HG03520 (cell line): ENCODE data around the gene CPT1C.

Experiments
- ATAC-seq: cut with Tn5 transposase; IDR thresholded peaks from one replicate; pipeline ENCODE4 v1.9.1; 2021; ENCODE audit warnings: mild to moderate bottlenecking, moderate library complexity; ENCODE audit not compliant: unreplicated experiment

CPT1C gene

GRCh38 chr19:49660338-49660961, 30.5 kb upstream of the CPT1C start:
- no peak for ATAC-seq

GRCh38 chr19:49662011-49662410, 28.9 kb upstream of the CPT1C start:
- no peak for ATAC-seq

- ATAC-seq = no peak
Measured at GRCh38 chr19:49663224-49663623, 27.7 kb upstream of the CPT1C start.

DNA sequence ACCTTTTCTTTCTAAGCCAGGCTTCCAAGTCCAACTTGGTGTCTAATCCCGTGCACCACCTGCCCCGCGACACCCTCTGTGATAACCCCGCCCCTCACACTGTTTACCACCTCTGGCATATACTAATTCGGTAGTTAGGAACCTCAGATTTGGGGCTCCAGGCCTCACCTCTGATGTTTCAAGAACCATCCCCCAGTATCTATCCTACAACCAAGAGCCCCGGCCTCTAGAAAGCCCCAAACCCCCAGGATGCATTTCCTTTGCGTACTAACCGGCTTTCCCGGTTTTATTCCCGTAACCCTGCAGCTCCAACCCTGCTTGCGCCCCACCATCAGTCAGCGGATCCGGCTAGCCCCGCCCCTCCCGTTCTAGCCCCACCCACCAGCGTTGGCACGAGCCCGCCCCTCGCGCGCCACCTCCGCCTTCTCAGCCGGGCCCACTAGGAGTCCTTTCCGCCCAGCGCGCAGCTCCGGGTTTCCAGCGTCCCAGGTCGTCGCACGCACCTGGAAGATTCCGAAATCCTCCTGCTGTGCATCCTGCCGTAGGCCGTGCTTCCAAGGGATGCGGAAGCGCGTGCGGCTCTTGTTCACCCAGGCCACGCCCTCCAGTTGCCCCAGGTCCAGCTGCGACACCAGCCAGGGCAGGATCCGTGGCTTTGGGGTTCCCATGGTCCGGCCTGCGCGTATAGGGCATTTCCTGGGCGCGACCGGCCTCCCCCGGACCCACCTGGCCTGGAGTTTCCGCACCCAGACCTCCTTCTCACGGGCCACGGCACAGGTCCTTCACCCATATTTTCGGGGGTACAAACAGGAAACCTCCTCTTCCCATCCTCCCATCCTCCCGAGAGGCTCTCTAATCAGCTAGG, 26.5 kb upstream of the CPT1C start:
- ATAC-seq = no peak

DNA sequence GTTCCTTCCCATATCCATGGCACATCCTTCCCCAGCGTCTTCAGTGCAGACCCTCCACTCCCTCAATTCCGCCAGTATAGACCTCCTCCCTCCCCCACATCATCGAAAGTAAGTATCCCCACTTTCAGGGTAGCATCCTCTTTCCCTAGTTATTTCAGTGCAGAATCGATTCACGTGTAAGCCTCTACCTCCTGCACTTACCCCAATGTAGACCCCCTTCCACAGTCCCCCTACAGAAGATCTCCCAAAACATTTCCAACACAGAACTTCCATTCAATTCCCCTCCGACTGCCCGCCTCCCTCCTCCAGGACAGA, 25.9 kb upstream of the CPT1C start:
- ATAC-seq = no peak

DNA sequence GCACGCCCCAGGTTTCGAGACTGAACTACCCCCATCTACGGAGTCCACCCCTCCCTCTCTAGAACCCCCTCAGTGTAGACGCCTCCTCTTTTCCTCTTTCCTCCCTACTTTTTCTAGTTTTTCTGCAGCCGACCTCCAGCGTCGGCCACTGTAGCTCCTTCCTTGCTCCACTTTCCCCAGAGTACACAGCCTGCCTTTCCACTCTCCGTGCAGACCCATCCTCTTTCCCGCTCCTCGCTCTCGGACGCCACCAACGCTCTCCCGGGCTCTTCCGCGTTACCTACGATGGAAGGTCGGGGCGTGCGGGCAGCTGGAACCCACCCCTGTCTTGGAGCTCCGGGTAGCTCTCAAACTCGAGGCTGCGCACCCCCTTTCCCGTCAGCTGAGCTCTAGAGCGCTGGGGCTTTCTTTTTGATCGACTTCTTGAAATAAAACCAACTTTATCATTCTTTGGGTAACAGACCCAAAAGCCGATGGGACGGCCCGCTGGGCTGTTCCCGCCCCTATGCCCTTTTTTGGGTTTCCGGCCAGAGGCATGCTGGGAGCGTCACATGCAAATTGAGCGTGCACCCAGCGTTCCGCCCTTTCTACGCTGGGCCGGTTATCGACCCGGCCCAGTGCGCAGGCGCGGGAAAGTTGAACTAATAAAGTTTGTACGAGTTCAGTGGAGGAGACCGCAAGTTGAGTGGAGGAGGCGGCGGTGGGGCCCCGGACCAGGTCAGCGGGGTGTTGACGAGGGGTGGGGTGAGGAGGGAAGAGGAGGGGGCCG, 25.4 kb upstream of the CPT1C start, which contains the start of the genes BCL2L12 and IRF3:
Gene BCL2L12, plus strand, starts transcription at position 583 of the 769 bp plus-strand sequence. CDS start 760 bp downstream, outside the sequence.
Gene IRF3, minus strand, starts transcription at position 507 of the 769 bp plus-strand sequence. CDS start 1,019 bp downstream, outside the sequence.
- peak; percentile 87 for ATAC-seq

DNA sequence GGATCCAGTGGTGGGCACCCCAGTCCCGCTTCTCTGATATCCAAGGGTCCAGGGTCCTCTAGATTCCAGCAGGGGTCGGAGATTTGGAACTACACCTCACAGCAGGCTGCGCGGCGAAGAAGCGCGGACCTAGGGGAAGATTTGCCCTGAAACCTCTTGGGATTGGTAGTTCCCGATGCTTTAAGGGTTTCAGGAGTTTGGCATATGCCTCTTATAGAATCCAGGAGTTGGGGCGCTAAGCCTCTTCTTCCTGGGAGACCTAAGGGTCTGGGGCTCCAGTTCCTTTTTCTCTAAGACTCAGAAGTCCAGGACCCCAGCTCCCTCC, 24.8 kb upstream of the CPT1C start:
- ATAC-seq = no peak

DNA sequence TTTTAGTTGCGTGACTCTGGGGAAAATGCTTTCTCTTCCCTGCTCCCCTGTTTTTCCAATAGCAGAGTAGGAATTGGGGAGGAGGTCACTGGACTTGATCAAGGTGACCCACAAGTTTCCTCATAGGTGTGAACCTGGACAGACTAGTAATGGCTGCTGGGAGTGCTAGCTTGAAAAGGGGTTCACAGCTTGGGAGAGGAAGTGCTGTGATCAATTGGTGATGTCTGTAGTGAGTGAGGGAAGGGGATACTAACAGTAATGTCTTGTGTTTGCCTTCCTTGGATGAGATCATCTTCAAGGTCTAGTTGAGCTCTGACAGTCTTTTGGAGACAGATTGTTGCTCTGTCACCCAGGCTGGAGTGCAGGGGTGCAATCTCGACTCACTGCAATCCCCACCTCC, 23.4 kb upstream of the CPT1C start:
- no peak for ATAC-seq

DNA sequence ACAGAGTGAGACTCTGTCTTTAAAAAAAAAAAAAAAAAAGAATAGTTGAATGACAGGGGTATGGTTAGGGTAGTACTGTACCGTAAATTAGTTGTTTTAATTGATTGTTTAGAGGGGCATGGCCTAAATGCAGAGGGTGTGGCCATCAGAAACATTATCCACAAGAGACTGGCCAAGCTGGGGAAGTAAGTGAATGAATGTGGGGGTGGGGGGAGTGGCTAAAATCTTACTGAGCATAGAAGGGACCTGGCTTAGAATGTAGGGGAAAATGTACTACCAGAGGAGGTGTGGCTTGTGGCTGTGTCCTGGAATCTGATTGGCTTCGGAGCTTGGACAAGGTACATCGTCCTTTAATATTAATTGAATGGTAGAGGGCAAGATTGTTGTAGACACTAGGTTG, 21.4 kb upstream of the CPT1C start:
- no peak for ATAC-seq

GRCh38 chr19:49672131-49672919, 18.6 kb upstream of the CPT1C start:
- no peak for ATAC-seq

- ATAC-seq = peak; percentile 17
Measured at GRCh38 chr19:49676136-49676783, 14.7 kb upstream of the CPT1C start.

- peak; percentile 62 for ATAC-seq
Measured at GRCh38 chr19:49676784-49677230, 14.1 kb upstream of the CPT1C start.

DNA sequence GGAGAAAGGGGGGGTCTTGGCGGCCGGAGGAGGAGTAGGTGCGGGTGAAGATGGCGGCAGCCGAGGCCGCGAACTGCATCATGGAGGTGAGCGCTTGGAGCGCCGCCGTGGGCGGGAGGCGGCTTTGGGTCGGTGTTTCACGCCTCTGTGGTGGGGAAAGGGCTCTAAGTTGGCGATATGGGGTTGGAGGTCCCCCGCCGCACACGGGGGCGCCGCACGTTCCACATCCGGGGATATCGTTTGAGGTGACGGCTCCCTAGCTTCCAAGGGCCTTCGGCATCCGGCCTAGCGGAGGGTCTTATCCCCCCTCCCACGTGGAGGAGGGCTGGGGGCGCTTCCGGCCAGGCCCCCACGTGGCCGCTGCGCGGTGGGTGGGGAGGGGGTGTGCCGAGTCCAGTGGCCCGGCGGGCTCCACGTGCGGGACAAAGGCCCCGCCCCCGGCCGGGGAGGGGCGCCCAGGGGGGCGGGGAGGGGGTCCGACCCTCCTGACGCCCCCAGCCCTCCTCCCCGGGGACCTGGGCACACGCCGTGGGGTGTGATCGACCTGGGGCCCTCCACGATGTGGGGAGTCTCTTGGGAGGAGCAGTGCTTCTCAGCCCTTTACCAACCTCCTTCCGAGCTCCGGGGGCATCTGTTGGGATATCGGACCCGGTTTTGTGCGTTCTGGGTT, 13.6 kb upstream of the CPT1C start, which contains the start of gene PRMT1:
Gene PRMT1, plus strand, starts transcription at position 41 of the 670 bp plus-strand sequence. Its CDS starts 10 bp downstream, at position 51.
- no peak for ATAC-seq

GRCh38 chr19:49677901-49678674, 12.8 kb upstream of the CPT1C start:
- ATAC-seq = no peak

DNA sequence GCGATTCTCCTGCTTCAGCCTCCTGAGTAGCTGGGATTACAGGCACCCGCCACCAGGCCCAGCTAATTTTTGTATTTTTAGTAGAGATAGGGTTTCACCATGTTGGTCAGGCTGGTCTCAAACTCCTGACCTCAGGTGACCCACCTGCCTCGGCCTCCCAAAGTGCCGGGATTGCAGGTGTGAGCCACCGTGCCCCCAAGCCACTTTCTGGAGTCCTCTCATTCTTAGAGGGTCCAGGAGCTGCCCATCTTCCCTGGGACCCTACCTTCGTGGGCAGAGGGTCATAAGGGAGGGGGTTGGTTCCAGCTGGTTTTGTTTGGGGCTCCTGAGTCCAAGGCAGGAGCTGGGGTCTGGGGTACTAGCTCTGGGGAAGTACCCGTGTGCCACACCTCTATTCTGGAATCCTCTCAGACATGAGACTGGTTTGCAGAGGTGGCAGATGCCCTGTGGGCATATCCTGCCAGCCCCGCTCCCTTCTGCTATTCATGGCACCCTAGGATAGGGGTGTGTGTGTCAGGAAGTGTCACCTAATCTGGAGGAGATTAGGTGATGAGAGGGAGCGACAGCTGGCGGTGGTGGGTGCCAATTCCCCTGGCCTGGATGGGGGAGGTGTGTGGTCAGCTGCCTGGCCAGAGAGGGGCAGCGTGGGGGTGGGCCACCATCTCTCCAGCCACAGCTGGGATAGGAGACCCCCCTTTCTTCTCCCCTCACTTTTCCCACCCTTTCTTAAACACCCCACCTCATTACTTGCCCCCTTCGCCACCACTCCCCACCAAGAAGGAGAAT, 11.7 kb upstream of the CPT1C start:
- no peak for ATAC-seq

- ATAC-seq = no peak
Measured at GRCh38 chr19:49679771-49680413, 11.0 kb upstream of the CPT1C start.
